Spleen (tissue), 13 donors: ENCODE data around the gene TRMT44. TPM values are rescaled to one million over a fixed set of nuclear protein-coding genes. Genes with fewer than 3 reads are reported as not detected.
A peak's percentile ranks its signal among the peaks of the same experiment; 100 is the strongest.

Experiments
- DNase-seq: peaks from one replicate; pipeline ENCODE4 v3.0.0-alpha.2; 2020
- H3K27ac ChIP-seq, 8 donors: fragments of 200-600 bp; sonication (generic) in 7 of 8; 1 replicate in 4 of 8; 2 replicates in 4 of 8; pipeline versions ENCODE4 v1.5.0 to v1.8.0; 2016 to 2021; ENCODE audit warnings: inconsistent platforms in 4 of 8, mild to moderate bottlenecking in 4 of 8, moderate library complexity in 1 of 8
- H3K27me3 ChIP-seq, 7 donors: fragments of 200-600 bp; sonication (generic) in 6 of 7; replicated peaks in 1 of 7; 1 replicate in 4 of 7; 2 replicates in 3 of 7; pipeline versions ENCODE4 v1.5.0 to v1.8.0; 2016 to 2021; ENCODE audit warnings: inconsistent platforms in 3 of 7, mild to moderate bottlenecking in 1 of 7
- H3K36me3 ChIP-seq, 6 donors: fragments of 200-600 bp; sonication (generic) in 5 of 6; 1 replicate in 4 of 6; 2 replicates in 2 of 6; pipeline versions ENCODE4 v1.5.0 to v1.8.0; 2016 to 2021; ENCODE audit warnings: inconsistent platforms in 2 of 6
- H3K4me1 ChIP-seq, 6 donors: fragments of 200-600 bp; sonication (generic) in 5 of 6; 1 replicate in 3 of 6; 2 replicates in 3 of 6; pipeline versions ENCODE4 v1.5.0 to v1.8.0; 2016 to 2021; ENCODE audit warnings: inconsistent platforms in 3 of 6
- H3K4me3 ChIP-seq, 8 donors: fragments of 200-600 bp; sonication (generic) in 7 of 8; 1 replicate in 4 of 8; 2 replicates in 4 of 8; pipeline versions ENCODE4 v1.5.0 to v1.8.0; 2016 to 2021; ENCODE audit warnings: inconsistent platforms in 4 of 8, mild to moderate bottlenecking in 4 of 8, moderate library complexity in 2 of 8
- H3K9me3 ChIP-seq, 8 donors: fragments of 200-600 bp; sonication (generic) in 7 of 8; 1 replicate in 4 of 8; 2 replicates in 4 of 8; pipeline versions ENCODE4 v1.5.0 to v1.8.0; 2016 to 2021; ENCODE audit warnings: inconsistent platforms in 4 of 8
- POLR2A ChIP-seq, 3 donors: fragments of 450-650 bp; IDR thresholded peaks; one replicate each; pipeline ENCODE4 v1.5.1; 2017; ENCODE audit warnings: antibody characterized with exemption in 3 of 3, mild to moderate bottlenecking in 1 of 3
- POLR2AphosphoS5 ChIP-seq, 3 donors: sonication (generic); formaldehyde crosslinking; IDR thresholded peaks; one replicate each; pipeline ENCODE4 v1.5.1; 2017; ENCODE audit warnings: antibody characterized with exemption in 3 of 3
- WGBS, 5 donors: extraction: QIAGEN DNeasy Blood & Tissue Kit in 3 of 5; methylation state at CpG; one replicate each; pipeline versions ENCODE4 v1.1.5 to v1.1.7; 2013 to 2018; 5-methylcytosine and 5-hydroxymethylcytosine counted together
- intact Hi-C: fragments of 100-400 bp; cut with DNase I; formaldehyde crosslinking; loops from one replicate; pipeline ENCODE4 v1.15.0; 2023; ENCODE audit warnings: low total_unique reads
- long read RNA-seq, 2 donors: transcript quantifications; one replicate each; lab custom pipeline, GENCODE V29; 2026
- polyA plus RNA-seq, 3 donors: library from polyadenylated mRNA; stranded (reverse); fragments of 200-250 nt; gene quantifications; one replicate each; pipeline ENCODE4 v1.2.1, GENCODE V29; 2013
- total RNA-seq, 7 donors: library from RNA; depleted of rRNA in 3 of 7; stranded (reverse); fragments of >200 nt in 3 of 7; fragmentation: NEBNext Ultra II Directional in 4 of 7; extraction: Animal tissue kit (Norgen Biotek cat#: 25700) in 4 of 7; gene quantifications; one replicate each; pipeline versions ENCODE4 v1.1.0 to v1.2.1, GENCODE V29; 2016 to 2021
- TF ChIP-seq, protein P1 (sequence below), 11 experiments: fragments of 200-600 bp in 7 of 11; fragments of 450-650 bp in 4 of 11; sonication (generic) in 4 of 11; IDR thresholded peaks in 8 of 11; conservative IDR thresholded peaks in 3 of 11; 1 replicate in 7 of 11; 2 replicates in 4 of 11; pipeline versions ENCODE4 v1.4.0 to v1.8.0; 2016 to 2021; ENCODE audit warnings: antibody characterized with exemption in 11 of 11, inconsistent platforms in 4 of 11, mild to moderate bottlenecking in 1 of 11
- donor health status: healthy with polysubstance abuse.
- donor health status: DM: no; HTN: no; CAD: no; lungs with moderate emphysema.
- donor health status: DM: no; HTN: no; CAD: no.
- donor health status: Bipolar disorder and iron deficiency.
- donor health status: healthy.
- donor health status: DM: no; HTN: no; CAD: no.
- donor health status: DM: yes; HTN: yes; CAD: no.

TRMT44 gene, protein sequence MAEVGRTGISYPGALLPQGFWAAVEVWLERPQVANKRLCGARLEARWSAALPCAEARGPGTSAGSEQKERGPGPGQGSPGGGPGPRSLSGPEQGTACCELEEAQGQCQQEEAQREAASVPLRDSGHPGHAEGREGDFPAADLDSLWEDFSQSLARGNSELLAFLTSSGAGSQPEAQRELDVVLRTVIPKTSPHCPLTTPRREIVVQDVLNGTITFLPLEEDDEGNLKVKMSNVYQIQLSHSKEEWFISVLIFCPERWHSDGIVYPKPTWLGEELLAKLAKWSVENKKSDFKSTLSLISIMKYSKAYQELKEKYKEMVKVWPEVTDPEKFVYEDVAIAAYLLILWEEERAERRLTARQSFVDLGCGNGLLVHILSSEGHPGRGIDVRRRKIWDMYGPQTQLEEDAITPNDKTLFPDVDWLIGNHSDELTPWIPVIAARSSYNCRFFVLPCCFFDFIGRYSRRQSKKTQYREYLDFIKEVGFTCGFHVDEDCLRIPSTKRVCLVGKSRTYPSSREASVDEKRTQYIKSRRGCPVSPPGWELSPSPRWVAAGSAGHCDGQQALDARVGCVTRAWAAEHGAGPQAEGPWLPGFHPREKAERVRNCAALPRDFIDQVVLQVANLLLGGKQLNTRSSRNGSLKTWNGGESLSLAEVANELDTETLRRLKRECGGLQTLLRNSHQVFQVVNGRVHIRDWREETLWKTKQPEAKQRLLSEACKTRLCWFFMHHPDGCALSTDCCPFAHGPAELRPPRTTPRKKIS
- 10 to 100 TPM; 18.9 to 28.3 (median 25.2) TPM for total RNA-seq
- 1 to 10 TPM; 5.7 to 8.0 (median 5.9) TPM for polyA plus RNA-seq
- long read RNA-seq, donor 1, partial matches to known transcripts: 0 of 2 reads
- long read RNA-seq, donor 1, other reads (novel, unspliced or antisense): 0 of 2 reads
- long read RNA-seq, donor 2, partial matches to known transcripts: 0 of 1 reads
- long read RNA-seq, donor 2, other reads (novel, unspliced or antisense): 0 of 1 reads

DNA sequence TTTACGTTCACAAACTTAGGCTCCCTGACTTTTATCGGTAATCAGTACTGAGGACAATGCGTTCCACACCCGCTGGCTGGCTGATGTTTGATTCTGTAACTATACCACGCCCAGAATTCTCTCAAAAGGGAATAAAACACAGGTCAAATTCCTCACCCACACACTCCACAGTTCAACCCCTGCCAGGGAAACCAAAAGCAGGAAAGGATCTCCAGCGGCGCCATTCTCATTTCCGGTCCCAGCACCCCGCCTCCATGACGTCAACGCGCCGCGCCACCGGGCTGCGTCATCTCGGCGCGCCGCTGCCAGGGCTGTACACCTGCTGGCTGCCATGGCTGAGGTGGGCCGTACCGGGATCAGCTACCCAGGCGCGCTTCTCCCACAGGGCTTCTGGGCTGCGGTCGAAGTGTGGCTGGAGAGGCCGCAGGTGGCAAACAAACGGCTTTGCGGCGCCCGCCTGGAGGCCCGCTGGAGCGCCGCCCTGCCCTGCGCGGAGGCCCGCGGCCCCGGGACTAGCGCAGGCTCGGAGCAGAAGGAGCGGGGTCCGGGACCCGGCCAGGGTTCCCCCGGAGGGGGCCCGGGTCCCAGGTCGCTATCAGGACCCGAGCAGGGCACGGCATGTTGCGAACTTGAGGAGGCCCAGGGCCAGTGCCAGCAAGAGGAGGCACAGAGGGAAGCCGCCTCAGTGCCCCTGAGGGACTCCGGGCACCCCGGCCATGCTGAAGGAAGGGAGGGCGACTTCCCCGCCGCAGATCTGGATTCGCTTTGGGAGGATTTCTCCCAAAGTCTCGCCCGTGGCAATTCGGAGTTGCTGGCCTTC is at the start of gene TRMT44, which contains the start of gene ACOX3:
TRMT44 (plus strand) TSS at position 286 of the 820 bp plus-strand sequence; CDS start at position 332, 46 bp downstream.
ACOX3 (minus strand) TSS at position 232 of the 820 bp plus-strand sequence. CDS start 24,202 bp downstream, outside the sequence.
- peak within 1 kb of the TSS; percentile 89 to 98 (median 93) for H3K27ac ChIP-seq
- H3K36me3 ChIP-seq: peaks cover 0 to 8% (median 0%) of the 10 kb centered on the region in 6 donors
- H3K9me3 ChIP-seq: peaks cover 0 to 8% (median 0%) of the 10 kb centered on the region in 8 donors
- intact Hi-C loops: no loop called here
- TF ChIP-seq POLR2AphosphoS5 (IDR thresholded peaks at IDR 0.05) (peak; percentile 97 to 99 (median 98)), POLR2A (IDR thresholded peaks at IDR 0.05) (peak; percentile 5 to 88 (median 23))
- TF ChIP-seq, protein P1, sequence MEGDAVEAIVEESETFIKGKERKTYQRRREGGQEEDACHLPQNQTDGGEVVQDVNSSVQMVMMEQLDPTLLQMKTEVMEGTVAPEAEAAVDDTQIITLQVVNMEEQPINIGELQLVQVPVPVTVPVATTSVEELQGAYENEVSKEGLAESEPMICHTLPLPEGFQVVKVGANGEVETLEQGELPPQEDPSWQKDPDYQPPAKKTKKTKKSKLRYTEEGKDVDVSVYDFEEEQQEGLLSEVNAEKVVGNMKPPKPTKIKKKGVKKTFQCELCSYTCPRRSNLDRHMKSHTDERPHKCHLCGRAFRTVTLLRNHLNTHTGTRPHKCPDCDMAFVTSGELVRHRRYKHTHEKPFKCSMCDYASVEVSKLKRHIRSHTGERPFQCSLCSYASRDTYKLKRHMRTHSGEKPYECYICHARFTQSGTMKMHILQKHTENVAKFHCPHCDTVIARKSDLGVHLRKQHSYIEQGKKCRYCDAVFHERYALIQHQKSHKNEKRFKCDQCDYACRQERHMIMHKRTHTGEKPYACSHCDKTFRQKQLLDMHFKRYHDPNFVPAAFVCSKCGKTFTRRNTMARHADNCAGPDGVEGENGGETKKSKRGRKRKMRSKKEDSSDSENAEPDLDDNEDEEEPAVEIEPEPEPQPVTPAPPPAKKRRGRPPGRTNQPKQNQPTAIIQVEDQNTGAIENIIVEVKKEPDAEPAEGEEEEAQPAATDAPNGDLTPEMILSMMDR (IDR thresholded peaks at IDR 0.05 in 8 of 11, conservative IDR thresholded peaks at IDR 0.05 in 3 of 11): peak in 3 of 11 experiments; percentile 35 to 44 (median 40)
- 0% methylated on average over 27 to 60 of the region's 60 CpGs for whole genome bisulfite sequencing, 5 donors
- peaks cover 33 to 87% (median 63%) of the 10 kb centered on the region in 6 donors for H3K4me1 ChIP-seq
- no peaks in the 10 kb centered on the region for H3K27me3 ChIP-seq
- DNase-seq: peak; percentile 97
- H3K4me3 ChIP-seq: peak within 1 kb of the TSS; percentile 97 to 100 (median 100)

DNA sequence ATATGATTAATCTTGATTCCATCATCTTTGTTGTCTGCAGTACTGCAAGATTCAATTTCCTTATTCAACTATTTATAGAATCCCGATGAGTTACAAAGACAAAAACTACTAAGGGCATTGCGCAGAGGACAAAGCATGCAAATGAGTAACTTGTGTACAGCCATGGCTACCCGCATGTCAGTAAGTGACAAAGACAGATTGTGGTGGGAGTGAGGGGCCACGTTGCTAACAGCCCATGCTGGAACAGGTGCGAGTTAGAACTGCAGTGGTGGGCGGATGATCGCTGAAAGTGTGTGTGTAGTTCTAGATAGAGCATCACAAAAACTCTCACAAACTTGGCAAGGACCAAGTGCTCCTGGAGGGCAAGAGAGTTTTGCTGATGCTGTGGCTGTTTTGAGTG is 49.5 kb upstream of the TRMT44 start:
- Histone ChIP-seq H3K9me3 (no peaks in the 10 kb centered on the region), H3K36me3 (peaks cover 0 to 99% (median 53%) of the 10 kb centered on the region in 6 donors), H3K27ac (no peak overlapping the region), H3K27me3 (no peaks in the 10 kb centered on the region), H3K4me1 (peaks cover 0 to 7% (median 0%) of the 10 kb centered on the region in 6 donors), H3K4me3 (no peak overlapping the region)
- 83 to 92% (median 88%) methylated on average over 7 of the region's 7 CpGs for WGBS, 5 donors
- no peak for DNase-seq
- TF ChIP-seq POLR2A (IDR thresholded peaks at IDR 0.05) (no peak), POLR2AphosphoS5 (IDR thresholded peaks at IDR 0.05) (no peak)
- TF ChIP-seq, protein P1 (IDR thresholded peaks at IDR 0.05 in 8 of 11, conservative IDR thresholded peaks at IDR 0.05 in 3 of 11): no peak
- intact Hi-C loops: no loop called here

DNA sequence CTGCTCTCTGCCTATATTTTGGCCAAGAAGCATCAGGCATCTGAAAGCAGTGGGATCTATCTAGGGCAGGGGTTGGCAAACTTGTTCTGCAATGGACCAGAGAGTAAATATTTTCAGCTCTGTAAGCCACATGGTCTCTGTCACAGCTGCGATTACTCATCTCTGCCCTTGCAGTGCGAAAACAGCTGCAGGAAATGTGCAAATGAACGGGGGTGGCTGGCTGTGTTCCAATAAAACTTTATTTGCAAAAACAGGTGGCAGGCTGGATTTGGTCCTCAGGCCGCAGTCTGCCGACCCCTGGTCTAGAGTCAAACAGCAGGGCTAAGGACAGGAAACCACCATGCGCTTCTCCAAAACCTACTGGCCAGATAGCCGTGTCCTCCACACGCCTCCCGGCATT is 48.6 kb upstream of the TRMT44 start:
- Histone ChIP-seq H3K36me3 (peaks cover 0 to 97% (median 49%) of the 10 kb centered on the region in 6 donors), H3K4me3 (no peak overlapping the region), H3K9me3 (no peaks in the 10 kb centered on the region), H3K27ac (no peak overlapping the region), H3K4me1 (peaks cover 0 to 7% (median 0%) of the 10 kb centered on the region in 6 donors), H3K27me3 (no peaks in the 10 kb centered on the region)
- TF ChIP-seq POLR2A (IDR thresholded peaks at IDR 0.05): no peak
- TF ChIP-seq POLR2AphosphoS5 (IDR thresholded peaks at IDR 0.05): peak in 1 of 3 donors; percentile 47
- TF ChIP-seq, protein P1 (IDR thresholded peaks at IDR 0.05 in 8 of 11, conservative IDR thresholded peaks at IDR 0.05 in 3 of 11): no peak
- intact Hi-C loops: no loop called here
- DNase-seq: no peak
- WGBS, 5 donors: 62 to 67% (median 66%) methylated on average over 9 of the region's 9 CpGs
